ENCODE data around the gene CCNB2. TPM values are rescaled to one million over a fixed set of nuclear protein-coding genes. Genes with fewer than 3 reads are reported as not detected.
"Not testable (repeated sequence)": the region's sequence is repeated elsewhere in the genome, so short reads cannot be mapped to it uniquely, and the experiment has no call there.

CCNB2 gene
- total RNA-seq, 1 donor from 2014 or later, result 95.3 TPM

DNA sequence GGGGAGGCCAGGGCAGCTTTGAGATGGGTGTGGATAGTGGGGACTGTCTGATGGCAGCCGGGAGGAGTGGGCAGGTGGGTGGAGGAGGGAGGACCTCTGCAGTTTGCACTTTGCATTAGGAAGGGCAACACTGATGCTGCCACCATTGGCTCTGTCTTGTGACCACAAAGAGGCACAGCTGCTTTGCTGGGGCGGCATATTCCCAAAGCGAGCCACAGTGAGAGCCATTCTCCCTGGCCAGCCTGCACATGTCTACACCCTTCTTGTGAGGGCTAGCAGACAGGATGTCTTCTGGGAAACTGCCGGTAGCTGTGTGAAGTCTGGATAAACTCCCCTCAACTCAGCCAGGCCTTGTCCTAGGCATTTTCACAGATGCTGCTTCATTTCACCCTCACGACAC lies 38.3 kb downstream of the CCNB2 start:
- H3K27ac Mint-ChIP-seq (ENCODE audit: unreplicated experiment), result no peak overlapping the region
- no peak overlapping the region for H3K4me3 Mint-ChIP-seq

DNA sequence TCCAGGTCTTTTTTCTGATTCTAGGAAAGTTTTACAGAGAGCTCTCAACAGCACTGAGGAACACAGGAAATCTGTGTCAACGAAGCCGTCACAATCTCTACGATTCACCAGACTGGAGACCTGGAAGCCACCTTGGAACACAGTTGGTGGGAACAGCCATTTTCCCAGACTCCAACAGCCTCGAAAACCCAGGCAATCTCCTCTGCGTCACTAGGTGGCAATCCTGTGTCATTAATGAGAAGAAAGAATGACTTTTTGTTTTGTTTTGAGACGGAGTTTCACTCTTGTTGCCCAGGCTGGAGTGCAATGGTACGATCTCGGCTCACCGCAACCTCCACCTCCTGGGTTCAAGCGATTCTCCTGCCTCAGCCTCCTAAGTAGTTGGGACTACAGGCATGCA lies 39.6 kb downstream of the CCNB2 start:
- not testable (repeated sequence) for H3K4me1 Mint-ChIP-seq; H3K27me3 Mint-ChIP-seq (ENCODE audit: low read depth); H3K27ac Mint-ChIP-seq (ENCODE audit: unreplicated experiment); H3K4me3 Mint-ChIP-seq; H3K9me3 Mint-ChIP-seq; DNase-seq (ENCODE audit: low read depth, low spot score)
- TF ChIP-seq, protein P1, sequence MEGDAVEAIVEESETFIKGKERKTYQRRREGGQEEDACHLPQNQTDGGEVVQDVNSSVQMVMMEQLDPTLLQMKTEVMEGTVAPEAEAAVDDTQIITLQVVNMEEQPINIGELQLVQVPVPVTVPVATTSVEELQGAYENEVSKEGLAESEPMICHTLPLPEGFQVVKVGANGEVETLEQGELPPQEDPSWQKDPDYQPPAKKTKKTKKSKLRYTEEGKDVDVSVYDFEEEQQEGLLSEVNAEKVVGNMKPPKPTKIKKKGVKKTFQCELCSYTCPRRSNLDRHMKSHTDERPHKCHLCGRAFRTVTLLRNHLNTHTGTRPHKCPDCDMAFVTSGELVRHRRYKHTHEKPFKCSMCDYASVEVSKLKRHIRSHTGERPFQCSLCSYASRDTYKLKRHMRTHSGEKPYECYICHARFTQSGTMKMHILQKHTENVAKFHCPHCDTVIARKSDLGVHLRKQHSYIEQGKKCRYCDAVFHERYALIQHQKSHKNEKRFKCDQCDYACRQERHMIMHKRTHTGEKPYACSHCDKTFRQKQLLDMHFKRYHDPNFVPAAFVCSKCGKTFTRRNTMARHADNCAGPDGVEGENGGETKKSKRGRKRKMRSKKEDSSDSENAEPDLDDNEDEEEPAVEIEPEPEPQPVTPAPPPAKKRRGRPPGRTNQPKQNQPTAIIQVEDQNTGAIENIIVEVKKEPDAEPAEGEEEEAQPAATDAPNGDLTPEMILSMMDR (conservative IDR thresholded peaks at IDR 0.05), result peak; percentile 40
- peaks cover 12% of the 10 kb centered on the region for H3K36me3 Mint-ChIP-seq (ENCODE audit: low read depth)

More for the DNA sequence above, 38.3 kb downstream of the CCNB2 start:
- Mint-ChIP-seq H3K4me1 (peaks cover 3% of the 10 kb centered on the region), H3K36me3 (ENCODE audit: low read depth) (peaks cover 13% of the 10 kb centered on the region), H3K27me3 (ENCODE audit: low read depth) (no peaks in the 10 kb centered on the region), H3K9me3 (no peaks in the 10 kb centered on the region)
- TF ChIP-seq, protein P1 (conservative IDR thresholded peaks at IDR 0.05), result no peak
- DNase-seq (ENCODE audit: low read depth, low spot score), result no peak

DNA sequence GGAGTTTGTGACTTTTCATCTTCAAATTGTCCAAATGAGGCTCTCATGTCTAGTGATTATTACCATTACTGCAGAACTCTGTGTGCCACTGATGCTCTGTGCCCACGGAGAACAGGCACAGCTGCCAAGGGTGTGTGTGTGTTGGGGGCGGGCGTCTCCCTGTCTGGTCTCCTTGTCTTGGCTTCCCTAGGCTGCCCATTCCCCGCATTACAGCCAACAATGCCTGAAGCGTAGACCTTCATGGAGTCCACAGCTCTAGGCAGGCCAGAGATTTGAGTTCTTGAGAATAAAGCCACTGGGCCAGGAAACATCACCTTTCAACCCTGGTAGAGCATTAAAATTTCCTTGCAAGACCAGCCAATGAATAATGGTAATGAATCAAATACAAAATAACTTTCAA lies 42.7 kb downstream of the CCNB2 start:
- Mint-ChIP-seq H3K27ac (ENCODE audit: unreplicated experiment) (no peak overlapping the region), H3K4me3 (no peak overlapping the region), H3K9me3 (no peaks in the 10 kb centered on the region), H3K27me3 (ENCODE audit: low read depth) (no peaks in the 10 kb centered on the region), H3K4me1 (peaks cover 7% of the 10 kb centered on the region), H3K36me3 (ENCODE audit: low read depth) (peaks cover 13% of the 10 kb centered on the region)
- TF ChIP-seq, protein P1 (conservative IDR thresholded peaks at IDR 0.05), result no peak
- no peak for DNase-seq (ENCODE audit: low read depth, low spot score)

DNA sequence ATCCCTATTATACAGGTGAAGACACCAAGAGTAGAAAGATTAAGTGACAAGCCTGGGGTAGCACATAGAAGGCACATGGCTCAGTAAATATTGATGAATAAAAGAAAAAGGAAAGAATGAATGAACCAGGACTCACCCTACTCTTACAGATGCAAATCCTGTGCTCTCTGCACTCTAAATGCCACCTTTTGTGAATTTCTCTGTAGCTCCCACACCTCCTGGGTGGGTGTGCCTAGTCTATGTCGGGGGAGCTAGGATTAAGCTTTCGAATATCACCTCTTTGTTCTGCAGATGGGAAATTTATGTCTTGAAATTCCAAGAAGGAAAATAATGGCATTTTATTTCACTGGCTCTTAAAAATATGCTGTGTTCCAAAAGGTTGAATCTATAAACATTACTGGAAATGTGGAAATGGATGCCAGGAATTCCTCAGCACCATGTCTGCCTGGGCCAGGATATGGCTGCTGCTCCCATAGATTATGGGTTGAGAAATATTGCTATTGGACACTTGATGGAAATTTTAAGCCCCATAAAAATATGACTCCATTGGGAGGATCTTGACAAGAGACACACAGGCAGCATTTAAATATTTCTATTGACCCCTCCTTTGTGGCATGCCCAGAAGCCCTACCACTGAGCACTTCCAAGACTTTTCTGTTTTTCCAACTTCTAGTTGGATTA lies 43.3 kb downstream of the CCNB2 start:
- H3K4me1 Mint-ChIP-seq, result peaks cover 12% of the 10 kb centered on the region
- H3K9me3 Mint-ChIP-seq, result no peaks in the 10 kb centered on the region
- no peak for DNase-seq (ENCODE audit: low read depth, low spot score)
- H3K27ac Mint-ChIP-seq (ENCODE audit: unreplicated experiment), result no peak overlapping the region
- TF ChIP-seq, protein P1 (conservative IDR thresholded peaks at IDR 0.05), result no peak
- H3K27me3 Mint-ChIP-seq (ENCODE audit: low read depth), result no peaks in the 10 kb centered on the region
- peaks cover 19% of the 10 kb centered on the region for H3K36me3 Mint-ChIP-seq (ENCODE audit: low read depth)
- H3K4me3 Mint-ChIP-seq, result no peak overlapping the region

DNA sequence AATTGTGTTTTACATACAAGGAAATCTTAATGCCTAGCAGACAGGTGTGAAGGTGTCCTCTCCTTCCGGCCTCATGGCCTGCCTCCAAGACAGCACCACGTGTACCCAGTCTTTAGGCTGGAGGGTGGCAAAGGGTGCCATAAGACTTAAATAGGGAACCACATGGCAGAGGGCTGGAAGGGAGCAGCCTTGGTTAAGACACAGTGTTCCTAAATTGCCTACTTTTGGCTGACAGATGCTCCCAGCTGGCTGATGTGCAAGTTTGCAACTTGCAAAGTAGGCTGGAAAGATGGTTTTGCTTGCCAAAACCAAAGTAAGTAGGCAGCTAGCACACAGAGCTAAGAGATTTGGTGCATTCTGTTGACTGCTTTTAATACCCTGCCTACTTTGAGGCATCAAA lies 45.2 kb downstream of the CCNB2 start:
- no peak for DNase-seq (ENCODE audit: low read depth, low spot score)
- Mint-ChIP-seq H3K4me3 (no peak overlapping the region), H3K36me3 (ENCODE audit: low read depth) (peaks cover 28% of the 10 kb centered on the region), H3K4me1 (peaks cover 12% of the 10 kb centered on the region), H3K9me3 (no peaks in the 10 kb centered on the region), H3K27ac (ENCODE audit: unreplicated experiment) (no peak overlapping the region), H3K27me3 (ENCODE audit: low read depth) (no peaks in the 10 kb centered on the region)
- TF ChIP-seq, protein P1 (conservative IDR thresholded peaks at IDR 0.05), result no peak

Measured in neural crest cell (in vitro differentiated cells).